Measurements from ENCODE around the gene FBXO33. TPM values are rescaled to one million over a fixed set of nuclear protein-coding genes. Genes with fewer than 3 reads are reported as not detected.
"Not testable (repeated sequence)": the region's sequence is repeated elsewhere in the genome, so short reads cannot be mapped to it uniquely, and the experiment has no call there.

Gene FBXO33
- total RNA-seq, 1 experiment from 2014 or later, result 21.9 TPM

DNA sequence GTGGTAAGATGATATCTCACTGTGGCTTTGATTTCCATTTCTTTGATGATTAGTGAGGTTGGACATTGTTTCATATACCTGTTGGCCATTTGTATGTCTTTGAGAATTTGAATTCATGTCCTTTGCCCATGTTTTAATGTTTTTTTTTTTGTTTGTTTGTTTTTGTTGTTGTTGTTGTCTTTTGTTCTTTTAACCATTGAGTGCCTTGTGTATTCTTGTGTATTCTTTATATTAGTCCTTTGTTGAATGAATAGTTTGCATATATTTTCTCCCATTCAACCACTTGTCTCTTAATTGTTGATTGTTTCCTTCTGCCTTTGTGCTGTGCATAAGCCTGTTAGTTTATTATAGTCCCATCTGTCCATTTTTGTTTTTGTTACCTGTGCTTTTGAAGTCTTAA lies 71.9 kb downstream of the FBXO33 start:
- CTCF ChIA-PET, result no interaction called here

DNA sequence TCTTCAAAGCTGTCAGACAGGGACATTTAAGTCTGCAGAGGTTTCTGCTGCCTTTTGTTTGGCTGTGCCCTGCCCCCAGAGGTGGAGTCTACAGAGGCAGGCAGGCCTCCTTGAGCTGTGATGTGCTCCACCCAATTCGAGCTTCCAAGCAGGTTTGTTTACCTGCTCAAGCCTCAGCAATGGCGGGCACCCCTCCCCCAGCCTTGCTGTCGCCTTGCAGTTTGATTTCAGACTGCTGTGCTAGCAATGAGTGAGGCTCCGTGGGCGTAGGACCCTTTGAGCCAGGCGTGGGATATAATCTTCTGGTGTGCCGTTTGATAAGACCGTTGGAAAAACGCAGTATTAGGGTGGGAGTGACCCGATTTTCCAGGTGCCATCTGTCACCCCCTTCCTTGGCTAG lies 73.2 kb downstream of the FBXO33 start:
- H3K36me3 ChIP-seq (ENCODE audit: low read depth, low read length); H4K20me1 ChIP-seq (ENCODE audit: low read length); BruUV-seq (replicated peaks); POLR2A ChIA-PET (ENCODE audit: unreplicated experiment); H3K9me3 ChIP-seq (ENCODE audit: low read length); H3K9me2 ChIP-seq (replicated peaks; ENCODE audit: low read length); ATAC-seq; H3K4me2 ChIP-seq (ENCODE audit: low read length); intact Hi-C loops (cut with micrococcal nuclease); H3K4me1 ChIP-seq (ENCODE audit: insufficient read depth, low read length); H3K27me3 ChIP-seq (ENCODE audit: low read length); DNase-seq; H3K79me2 ChIP-seq (ENCODE audit: low read length); CTCF ChIA-PET; H3K9ac ChIP-seq (ENCODE audit: low read length); H3K4me3 ChIP-seq (ENCODE audit: low read length); H3F3A ChIP-seq (ENCODE audit: low read length, unreplicated experiment); H2AFZ ChIP-seq (ENCODE audit: low read length); H3K27ac ChIP-seq (ENCODE audit: low read length): not testable (repeated sequence)

More for the DNA sequence above, 71.9 kb downstream of the FBXO33 start:
- Histone ChIP-seq H4K20me1 (ENCODE audit: low read length) (no peaks in the 10 kb centered on the region), H3K27me3 (ENCODE audit: low read length) (no peaks in the 10 kb centered on the region), H3K36me3 (ENCODE audit: low read depth, low read length) (peaks cover 6% of the 10 kb centered on the region; the same call in 1 of the 2 replicates), H3K9ac (ENCODE audit: low read length) (no peak overlapping the region), H3K4me1 (ENCODE audit: insufficient read depth, low read length) (no peaks in the 10 kb centered on the region), H2AFZ (ENCODE audit: low read length) (no peak overlapping the region), H3K9me3 (ENCODE audit: low read length) (no peaks in the 10 kb centered on the region), H3F3A (ENCODE audit: low read length, unreplicated experiment) (no peaks in the 10 kb centered on the region), H3K27ac (ENCODE audit: low read length) (no peak overlapping the region), H3K79me2 (ENCODE audit: low read length) (no peaks in the 10 kb centered on the region), H3K9me2 (replicated peaks; ENCODE audit: low read length) (no peaks in the 10 kb centered on the region), H3K4me3 (ENCODE audit: low read length) (no peak overlapping the region), H3K4me2 (ENCODE audit: low read length) (no peak overlapping the region)
- TF ChIP-seq EZH2 (IDR thresholded peaks at IDR 0.05; ENCODE audit: low read length, unreplicated experiment), result no peak
- TF ChIP-seq EZH2phosphoT487 (IDR thresholded peaks at IDR 0.05; ENCODE audit: borderline replicate concordance, low read length), result no peak
- TF ChIP-seq, protein P1, sequence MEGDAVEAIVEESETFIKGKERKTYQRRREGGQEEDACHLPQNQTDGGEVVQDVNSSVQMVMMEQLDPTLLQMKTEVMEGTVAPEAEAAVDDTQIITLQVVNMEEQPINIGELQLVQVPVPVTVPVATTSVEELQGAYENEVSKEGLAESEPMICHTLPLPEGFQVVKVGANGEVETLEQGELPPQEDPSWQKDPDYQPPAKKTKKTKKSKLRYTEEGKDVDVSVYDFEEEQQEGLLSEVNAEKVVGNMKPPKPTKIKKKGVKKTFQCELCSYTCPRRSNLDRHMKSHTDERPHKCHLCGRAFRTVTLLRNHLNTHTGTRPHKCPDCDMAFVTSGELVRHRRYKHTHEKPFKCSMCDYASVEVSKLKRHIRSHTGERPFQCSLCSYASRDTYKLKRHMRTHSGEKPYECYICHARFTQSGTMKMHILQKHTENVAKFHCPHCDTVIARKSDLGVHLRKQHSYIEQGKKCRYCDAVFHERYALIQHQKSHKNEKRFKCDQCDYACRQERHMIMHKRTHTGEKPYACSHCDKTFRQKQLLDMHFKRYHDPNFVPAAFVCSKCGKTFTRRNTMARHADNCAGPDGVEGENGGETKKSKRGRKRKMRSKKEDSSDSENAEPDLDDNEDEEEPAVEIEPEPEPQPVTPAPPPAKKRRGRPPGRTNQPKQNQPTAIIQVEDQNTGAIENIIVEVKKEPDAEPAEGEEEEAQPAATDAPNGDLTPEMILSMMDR (conservative IDR thresholded peaks at IDR 0.05; ENCODE audit: low read depth, low read length), result no peak
- POLR2A ChIA-PET (ENCODE audit: unreplicated experiment), result no interaction called here
- intact Hi-C loops (cut with micrococcal nuclease), result no loop called here
- no peak for DNase-seq
- BruUV-seq (replicated peaks), result no TSS peak
- no peak for ATAC-seq

DNA sequence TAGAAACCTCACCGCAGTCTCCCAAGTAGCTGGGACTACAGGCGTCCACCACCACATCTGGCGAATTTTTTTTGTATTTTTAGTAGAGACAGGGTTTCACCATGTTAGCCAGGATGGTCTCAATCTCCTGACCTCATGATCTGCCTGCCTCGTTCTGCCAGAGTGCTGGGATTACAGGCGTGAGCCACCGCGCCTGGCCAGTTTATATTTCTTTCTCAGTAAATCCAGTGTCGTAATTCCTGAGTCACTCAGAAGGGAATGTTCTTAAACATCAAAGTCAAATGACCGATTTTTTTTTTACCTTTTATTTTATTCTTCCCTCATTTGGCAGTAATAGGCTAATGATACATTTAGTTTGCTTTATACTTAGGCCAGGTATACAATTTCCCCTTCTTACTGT lies 80.5 kb downstream of the FBXO33 start:
- ChIA-PET CTCF (interaction anchor here (0.7 kb wide), 1 partner anchor 1449 kb away, joined by 4 read pairs; no protein-coding TSS in a partner anchor), POLR2A (ENCODE audit: unreplicated experiment) (no interaction called here)
- no peaks in the 10 kb centered on the region for H3K9me2 ChIP-seq (replicated peaks; ENCODE audit: low read length)
- no peaks in the 10 kb centered on the region for H3K4me1 ChIP-seq (ENCODE audit: insufficient read depth, low read length)
- no peak for DNase-seq
- TF ChIP-seq, protein P1 (conservative IDR thresholded peaks at IDR 0.05; ENCODE audit: low read depth, low read length), result no peak
- TF ChIP-seq EZH2phosphoT487 (IDR thresholded peaks at IDR 0.05; ENCODE audit: borderline replicate concordance, low read length) (no peak), EZH2 (IDR thresholded peaks at IDR 0.05; ENCODE audit: low read length, unreplicated experiment) (no peak)
- H3K27ac ChIP-seq (ENCODE audit: low read length), result no peak overlapping the region
- no peak overlapping the region for H2AFZ ChIP-seq (ENCODE audit: low read length)
- no peak overlapping the region for H3K9ac ChIP-seq (ENCODE audit: low read length)
- intact Hi-C loops (cut with micrococcal nuclease), result no loop called here
- H3K79me2 ChIP-seq (ENCODE audit: low read length), result no peaks in the 10 kb centered on the region
- no peaks in the 10 kb centered on the region for H3K27me3 ChIP-seq (ENCODE audit: low read length)
- no peaks in the 10 kb centered on the region for H3K9me3 ChIP-seq (ENCODE audit: low read length)
- H3K4me3 ChIP-seq (ENCODE audit: low read length), result no peak overlapping the region
- H4K20me1 ChIP-seq (ENCODE audit: low read length), result no peaks in the 10 kb centered on the region
- H3K4me2 ChIP-seq (ENCODE audit: low read length), result no peak overlapping the region
- H3F3A ChIP-seq (ENCODE audit: low read length, unreplicated experiment), result no peaks in the 10 kb centered on the region
- ATAC-seq, result no peak
- no TSS peak for BruUV-seq (replicated peaks)
- H3K36me3 ChIP-seq (ENCODE audit: low read depth, low read length), result peaks cover 4% of the 10 kb centered on the region

Data from PC-3 (cell line).